Hepatocyte (in vitro differentiated cells): Measurements from ENCODE around the gene DYDC1. TPM values are rescaled to one million over a fixed set of nuclear protein-coding genes. Genes with fewer than 3 reads are reported as not detected.

ENCODE experiments used
- DNase-seq: peaks from one replicate; pipeline ENCODE4 v3.0.0-alpha.2; 2016; ENCODE audit warnings: low spot score
- H2AFZ ChIP-seq: fragments of 200-600 bp; sonication (generic); 2 replicates; pipeline ENCODE4 v1.6.0; 2016; ENCODE audit warnings: antibody characterized with exemption, mild to moderate bottlenecking
- H3K27ac ChIP-seq: fragments of 200-600 bp; sonication (generic); 2 replicates; pipeline ENCODE4 v1.5.1; 2016; ENCODE audit warnings: mild to moderate bottlenecking
- H3K27me3 ChIP-seq: fragments of 200-600 bp; sonication (generic); 2 replicates; pipeline ENCODE4 v1.6.1; 2016
- H3K36me3 ChIP-seq: fragments of 200-600 bp; sonication (generic); replicated peaks from 2 replicates; pipeline ENCODE4 v1.5.1; 2016; ENCODE audit warnings: low read depth; ENCODE audit not compliant: insufficient read depth
- H3K4me1 ChIP-seq: fragments of 200-600 bp; sonication (generic); 2 replicates; pipeline ENCODE4 v1.5.1; 2016; ENCODE audit warnings: mild to moderate bottlenecking, moderate library complexity; ENCODE audit not compliant: insufficient read depth
- H3K4me2 ChIP-seq: fragments of 200-600 bp; sonication (generic); 2 replicates; pipeline ENCODE4 v1.6.0; 2016
- H3K4me3 ChIP-seq: fragments of 200-600 bp; sonication (generic); 2 replicates; pipeline ENCODE4 v1.5.1; 2016; ENCODE audit warnings: mild to moderate bottlenecking
- H3K79me2 ChIP-seq: fragments of 200-600 bp; sonication (generic); 2 replicates; pipeline ENCODE4 v1.6.0; 2017; ENCODE audit warnings: mild to moderate bottlenecking
- H3K9me2 ChIP-seq: fragments of 200-600 bp; sonication (generic); replicated peaks from 2 replicates; pipeline ENCODE4 v1.6.0; 2017; ENCODE audit warnings: mild to moderate bottlenecking; ENCODE audit not compliant: insufficient read depth
- H3K9me3 ChIP-seq: fragments of 200-600 bp; sonication (generic); 2 replicates; pipeline ENCODE4 v1.5.1; 2016; ENCODE audit warnings: low read depth, mild to moderate bottlenecking
- H4K20me1 ChIP-seq: fragments of 200-600 bp; sonication (generic); 2 replicates; pipeline ENCODE4 v1.6.0; 2016; ENCODE audit warnings: mild to moderate bottlenecking; ENCODE audit not compliant: insufficient read depth, poor library complexity, severe bottlenecking
- CTCF ChIP-seq: fragments of 200-600 bp; sonication (generic); IDR thresholded peaks from 2 replicates; pipeline ENCODE4 v1.5.1; 2016; ENCODE audit warnings: antibody characterized with exemption, mild to moderate bottlenecking; ENCODE audit not compliant: poor library complexity
- EZH2 ChIP-seq: fragments of 200-600 bp; sonication (generic); IDR thresholded peaks from 2 replicates; pipeline ENCODE4 v1.6.1; 2016; ENCODE audit warnings: antibody characterized with exemption, mild to moderate bottlenecking, borderline replicate concordance
- EZH2phosphoT487 ChIP-seq: fragments of 200-600 bp; sonication (generic); IDR thresholded peaks from one replicate; pipeline ENCODE4 v1.6.1; 2018; ENCODE audit warnings: antibody characterized with exemption, mild to moderate bottlenecking, low read depth, moderate library complexity; ENCODE audit not compliant: unreplicated experiment, severe bottlenecking
- WGBS: methylation state at CpG from one replicate; pipeline ENCODE4 v1.1.6; 2016; ENCODE audit warnings: low lambda C conversion rate; ENCODE audit errors: missing lambda C conversion rate; 5-methylcytosine and 5-hydroxymethylcytosine counted together
- polyA plus RNA-seq: library from polyadenylated mRNA; unstranded; fragments of >200 nt; fragmentation: Nextera tagmentation; extraction: Ambion mirVana; gene quantifications from 2 replicates; pipeline ENCODE4 v1.2.1, GENCODE V29; 2016
- total RNA-seq: library from RNA; depleted of rRNA; stranded (reverse); fragments of >200 nt; gene quantifications from 2 replicates; pipeline ENCODE4 v1.2.3, GENCODE V29; 2014

The DYDC1 gene
- total and polyA plus RNA-seq, 2 experiments from 2014 or later, result not detected

GRCh38 chr10:80289451-80290287 is 66.9 kb downstream of the DYDC1 start, which contains the start of gene MAT1A:
Gene MAT1A, minus strand, starts transcription at chr10:80289658. Its CDS starts 235 bp downstream, at chr10:80289423.
- Histone ChIP-seq H3K27ac (peak within 1 kb of the TSS; percentile 79), H3K79me2 (no peaks in the 10 kb centered on the region), H3K4me3 (no peak within 1 kb of the TSS), H3K27me3 (no peaks in the 10 kb centered on the region), H3K4me2 (peak within 1 kb of the TSS; percentile 45), H2AFZ (no peak within 1 kb of the TSS), H3K9me2 (no peaks in the 10 kb centered on the region), H3K9me3 (no peaks in the 10 kb centered on the region), H3K4me1 (peaks cover 5% of the 10 kb centered on the region), H3K36me3 (no peaks in the 10 kb centered on the region), H4K20me1 (no peaks in the 10 kb centered on the region)
- no peak for TF ChIP-seq EZH2
- TF ChIP-seq CTCF, result no peak
- no peak for TF ChIP-seq EZH2phosphoT487
- peak; percentile 56 for DNase-seq
- WGBS, result 40% methylated on average over 9 of the region's 9 CpGs

GRCh38 chr10:80288849-80289248 is 67.7 kb downstream of the DYDC1 start:
- no peaks in the 10 kb centered on the region for H3K9me3 ChIP-seq
- H3K4me1 ChIP-seq, result peaks cover 5% of the 10 kb centered on the region
- no peak for TF ChIP-seq EZH2phosphoT487
- no peak for TF ChIP-seq CTCF
- no peak for TF ChIP-seq EZH2
- H3K9me2 ChIP-seq, result no peaks in the 10 kb centered on the region
- H3K36me3 ChIP-seq, result no peaks in the 10 kb centered on the region
- H3K4me3 ChIP-seq, result no peak overlapping the region
- WGBS, result 77% methylated on average over 5 of the region's 5 CpGs
- H3K27me3 ChIP-seq, result no peaks in the 10 kb centered on the region
- no peak overlapping the region for H3K27ac ChIP-seq
- DNase-seq, result peak; percentile 3
- peak overlapping the region; percentile 10 for H3K4me2 ChIP-seq
- no peaks in the 10 kb centered on the region for H3K79me2 ChIP-seq
- no peaks in the 10 kb centered on the region for H4K20me1 ChIP-seq
- H2AFZ ChIP-seq, result no peak overlapping the region

Other genes with a start within 250 kb of the DYDC1 start
- 11.4 and 14.8 TPM in 2 replicates for gene PLAC9, start 224.0 kb downstream of the DYDC1 start, total RNA-seq
- gene PLAC9, start 224.0 kb downstream of the DYDC1 start, polyA plus RNA-seq, result 83.3 and 92.9 TPM in 2 replicates
- gene ANXA11, start 151.2 kb downstream of the DYDC1 start, total RNA-seq, result 88.1 and 92.8 TPM in 2 replicates
- 168 and 184 TPM in 2 replicates for gene ANXA11, start 151.2 kb downstream of the DYDC1 start, polyA plus RNA-seq
- 50.0 and 62.1 TPM in 2 replicates for gene MAT1A, start 67.1 kb downstream of the DYDC1 start, total RNA-seq
- 20.1 and 38.3 TPM in 2 replicates for gene MAT1A, start 67.1 kb downstream of the DYDC1 start, polyA plus RNA-seq
- gene DYDC2, start within 50 bp of the DYDC1 start, total RNA-seq, result 0.56 and 0.80 TPM in 2 replicates
- 0.72 TPM in 1 of 2 replicates, not detected in the other for gene DYDC2, start within 50 bp of the DYDC1 start, polyA plus RNA-seq
- gene PRXL2A, start 51.8 kb upstream of the DYDC1 start, total RNA-seq, result 159 and 166 TPM in 2 replicates
- 214 and 222 TPM in 2 replicates for gene PRXL2A, start 51.8 kb upstream of the DYDC1 start, polyA plus RNA-seq
- gene TSPAN14, start 97.6 kb upstream of the DYDC1 start, total RNA-seq, result 55.1 and 65.9 TPM in 2 replicates
- 90.4 and 104 TPM in 2 replicates for gene TSPAN14, start 97.6 kb upstream of the DYDC1 start, polyA plus RNA-seq
- gene SH2D4B, start 181.1 kb upstream of the DYDC1 start, total RNA-seq, result not detected in 2 replicates
- gene SH2D4B, start 181.1 kb upstream of the DYDC1 start, polyA plus RNA-seq, result not detected in 2 replicates